Esophagus muscularis mucosa (tissue), 4 donors: ENCODE results near the gene EMID1. TPM values are rescaled to one million over a fixed set of nuclear protein-coding genes. Genes with fewer than 3 reads are reported as not detected.

Experiments
- DNase-seq: peaks from one replicate; pipeline ENCODE4 v3.0.0-alpha.2; 2017; ENCODE audit errors: extremely low spot score
- H3K27ac ChIP-seq, 4 donors: fragments of 200-600 bp; sonication (generic); replicated peaks in 1 of 4; 1 replicate in 3 of 4; 2 replicates in 1 of 4; pipeline ENCODE4 v1.5.1; 2016 to 2019; ENCODE audit warnings: mild to moderate bottlenecking in 1 of 4
- H3K27me3 ChIP-seq, 4 donors: fragments of 200-600 bp; sonication (generic); one replicate each; pipeline versions ENCODE4 v1.5.1 to v1.6.0; 2016 to 2019
- H3K36me3 ChIP-seq, 4 donors: fragments of 200-600 bp; sonication (generic); one replicate each; pipeline ENCODE4 v1.5.1; 2016 to 2019
- H3K4me1 ChIP-seq, 4 donors: fragments of 200-600 bp; sonication (generic); one replicate each; pipeline ENCODE4 v1.5.1; 2016 to 2019
- H3K4me3 ChIP-seq, 4 donors: fragments of 200-600 bp; sonication (generic); 1 replicate in 2 of 4; 2 replicates in 2 of 4; pipeline ENCODE4 v1.5.1; 2016 to 2019; ENCODE audit warnings: mild to moderate bottlenecking in 4 of 4, moderate library complexity in 1 of 4
- H3K9me3 ChIP-seq, 4 donors: fragments of 200-600 bp; sonication (generic); 1 replicate in 3 of 4; 2 replicates in 1 of 4; pipeline ENCODE4 v1.5.1; 2016 to 2019
- EP300 ChIP-seq: sonication (generic); formaldehyde crosslinking; IDR thresholded peaks from one replicate; pipeline ENCODE4 v1.6.1; 2017; ENCODE audit warnings: antibody characterized with exemption
- POLR2A ChIP-seq: fragments of 450-650 bp; IDR thresholded peaks from one replicate; pipeline ENCODE4 v1.6.1; 2017; ENCODE audit warnings: antibody characterized with exemption, moderate library complexity, mild to moderate bottlenecking, low read depth
- POLR2AphosphoS5 ChIP-seq, 2 donors: sonication (generic); formaldehyde crosslinking; IDR thresholded peaks; one replicate each; pipeline ENCODE4 v1.6.1; 2017; ENCODE audit warnings: antibody characterized with exemption in 2 of 2
- WGBS: methylation state at CpG from one replicate; pipeline ENCODE4 v1.1.5; 2018; 5-methylcytosine and 5-hydroxymethylcytosine counted together
- intact Hi-C: fragments of 100-400 bp; cut with DNase I; formaldehyde crosslinking; loops from one replicate; pipeline ENCODE4 v1.15.1; 2023
- total RNA-seq, 4 donors: library from RNA; depleted of rRNA; stranded (reverse); fragments of >200 nt; gene quantifications; one replicate each; pipeline versions ENCODE4 v1.1.0 to v1.2.1, GENCODE V29; 2016
- TF ChIP-seq, protein P1 (sequence below), 3 experiments: fragments of 200-600 bp in 2 of 3; fragments of 450-650 bp in 1 of 3; sonication (generic) in 2 of 3; IDR thresholded peaks; one replicate each; pipeline ENCODE4 v1.5.1; 2017 to 2019; ENCODE audit warnings: antibody characterized with exemption in 3 of 3, mild to moderate bottlenecking in 2 of 3, moderate library complexity in 1 of 3

The EMID1 gene
- total RNA-seq, 4 donors from 2014 or later = 0.65 to 4.0 (median 0.93) TPM

DNA sequence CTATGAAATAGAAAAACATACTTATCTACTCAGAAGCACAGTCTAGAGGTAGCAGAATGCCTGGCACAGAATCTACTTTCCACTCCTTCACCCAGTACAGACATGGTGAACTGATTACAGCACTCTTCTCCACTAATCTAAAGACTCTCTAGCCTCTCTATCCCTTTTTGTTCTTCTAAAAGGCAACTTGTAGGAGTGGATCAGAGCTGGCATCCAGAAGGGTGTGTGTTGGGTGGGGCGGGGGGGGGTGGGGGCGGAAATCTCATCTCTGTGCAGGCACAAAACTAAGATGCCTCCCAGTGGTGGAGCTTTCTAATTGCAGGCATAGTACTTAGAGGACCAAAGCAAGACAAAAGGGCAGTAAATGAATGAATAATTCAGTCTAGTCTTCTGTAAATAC, 11.5 kb upstream of the EMID1 start:
- TF ChIP-seq, protein P1, sequence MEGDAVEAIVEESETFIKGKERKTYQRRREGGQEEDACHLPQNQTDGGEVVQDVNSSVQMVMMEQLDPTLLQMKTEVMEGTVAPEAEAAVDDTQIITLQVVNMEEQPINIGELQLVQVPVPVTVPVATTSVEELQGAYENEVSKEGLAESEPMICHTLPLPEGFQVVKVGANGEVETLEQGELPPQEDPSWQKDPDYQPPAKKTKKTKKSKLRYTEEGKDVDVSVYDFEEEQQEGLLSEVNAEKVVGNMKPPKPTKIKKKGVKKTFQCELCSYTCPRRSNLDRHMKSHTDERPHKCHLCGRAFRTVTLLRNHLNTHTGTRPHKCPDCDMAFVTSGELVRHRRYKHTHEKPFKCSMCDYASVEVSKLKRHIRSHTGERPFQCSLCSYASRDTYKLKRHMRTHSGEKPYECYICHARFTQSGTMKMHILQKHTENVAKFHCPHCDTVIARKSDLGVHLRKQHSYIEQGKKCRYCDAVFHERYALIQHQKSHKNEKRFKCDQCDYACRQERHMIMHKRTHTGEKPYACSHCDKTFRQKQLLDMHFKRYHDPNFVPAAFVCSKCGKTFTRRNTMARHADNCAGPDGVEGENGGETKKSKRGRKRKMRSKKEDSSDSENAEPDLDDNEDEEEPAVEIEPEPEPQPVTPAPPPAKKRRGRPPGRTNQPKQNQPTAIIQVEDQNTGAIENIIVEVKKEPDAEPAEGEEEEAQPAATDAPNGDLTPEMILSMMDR (IDR thresholded peaks at IDR 0.05) = no peak
- no peak for TF ChIP-seq EP300
- TF ChIP-seq POLR2AphosphoS5 (IDR thresholded peaks at IDR 0.05) = no peak
- no peak for TF ChIP-seq POLR2A
- no peaks in the 10 kb centered on the region for H3K36me3 ChIP-seq
- no peak overlapping the region for H3K4me3 ChIP-seq
- H3K27me3 ChIP-seq = no peaks in the 10 kb centered on the region
- intact Hi-C loops = no loop called here
- DNase-seq = no peak
- 88% methylated on average over 2 of the region's 2 CpGs for WGBS
- no peak overlapping the region for H3K27ac ChIP-seq
- H3K4me1 ChIP-seq = no peaks in the 10 kb centered on the region
- H3K9me3 ChIP-seq = no peaks in the 10 kb centered on the region

- no peak for DNase-seq
- Histone ChIP-seq H3K36me3 (no peaks in the 10 kb centered on the region), H3K9me3 (no peaks in the 10 kb centered on the region), H3K27me3 (no peaks in the 10 kb centered on the region), H3K4me1 (no peaks in the 10 kb centered on the region), H3K27ac (no peak overlapping the region), H3K4me3 (no peak overlapping the region)
- intact Hi-C loops = no loop called here
- 83% methylated on average over 8 of the region's 8 CpGs for WGBS
- TF ChIP-seq EP300 (no peak), POLR2AphosphoS5 (IDR thresholded peaks at IDR 0.05) (no peak), POLR2A (no peak)
- TF ChIP-seq, protein P1 (IDR thresholded peaks at IDR 0.05) = no peak
These were observed 10.4 kb upstream of the EMID1 start for GRCh38 chr22:29195118-29195963.

- no peaks in the 10 kb centered on the region for H3K36me3 ChIP-seq
- no peak overlapping the region for H3K27ac ChIP-seq
- H3K9me3 ChIP-seq = no peaks in the 10 kb centered on the region
- TF ChIP-seq POLR2AphosphoS5 (IDR thresholded peaks at IDR 0.05) (no peak), POLR2A (no peak)
- no peak for DNase-seq
- WGBS = 72% methylated on average over 9 of the region's 10 CpGs
- no peaks in the 10 kb centered on the region for H3K4me1 ChIP-seq
- intact Hi-C loops = no loop called here
- no peaks in the 10 kb centered on the region for H3K27me3 ChIP-seq
- no peak overlapping the region for H3K4me3 ChIP-seq
These were observed 9.6 kb upstream of the EMID1 start for GRCh38 chr22:29195964-29196666.

- no peak for TF ChIP-seq POLR2AphosphoS5 (IDR thresholded peaks at IDR 0.05)
- TF ChIP-seq EP300 = no peak
- TF ChIP-seq POLR2A = no peak
- intact Hi-C loops = no loop called here
- Histone ChIP-seq H3K4me3 (no peak overlapping the region), H3K27me3 (no peaks in the 10 kb centered on the region), H3K36me3 (no peaks in the 10 kb centered on the region), H3K27ac (no peak overlapping the region), H3K9me3 (no peaks in the 10 kb centered on the region), H3K4me1 (peaks cover 0 to 4% (median 2%) of the 10 kb centered on the region in 4 donors)
- WGBS = 89% methylated on average over 3 of the region's 3 CpGs
- no peak for DNase-seq
These were observed 8.6 kb upstream of the EMID1 start for GRCh38 chr22:29197096-29197495.

GRCh38 chr22:29198240-29198639, 7.5 kb upstream of the EMID1 start:
- peaks cover 4 to 14% (median 6%) of the 10 kb centered on the region in 4 donors for H3K4me1 ChIP-seq
- H3K36me3 ChIP-seq = no peaks in the 10 kb centered on the region
- H3K27ac ChIP-seq = no peak overlapping the region
- no peak for DNase-seq
- no peaks in the 10 kb centered on the region for H3K27me3 ChIP-seq
- intact Hi-C loops = no loop called here
- TF ChIP-seq POLR2AphosphoS5 (IDR thresholded peaks at IDR 0.05) (no peak), EP300 (no peak), POLR2A (no peak)
- TF ChIP-seq, protein P1 (IDR thresholded peaks at IDR 0.05) = no peak
- no peak overlapping the region for H3K4me3 ChIP-seq
- WGBS = 98% methylated on average over 5 of the region's 5 CpGs
- no peaks in the 10 kb centered on the region for H3K9me3 ChIP-seq
